HepG2 (cell line): ENCODE results near the gene MAP3K2. TPM values are rescaled to one million over a fixed set of nuclear protein-coding genes. Genes with fewer than 3 reads are reported as not detected.

Source experiments
- AKAP8 ChIP-seq: sonication (generic); formaldehyde crosslinking; IDR thresholded peaks from 2 replicates; pipeline ENCODE4 v1.5.1; 2020; ENCODE audit warnings: mild to moderate bottlenecking, missing genetic modification reagents
- ATF7 ChIP-seq, 2 experiments: fragments of 450-650 bp in 1 of 2; sonication (generic) in 1 of 2; formaldehyde crosslinking in 1 of 2; IDR thresholded peaks; 2 replicates each; pipeline versions ENCODE4 v1.4.0 to v1.6.1; 2016 to 2020; ENCODE audit warnings: antibody characterized with exemption in 1 of 2, mild to moderate bottlenecking in 1 of 2, missing genetic modification reagents in 1 of 2
- HMG20B ChIP-seq: conservative IDR thresholded peaks from 2 replicates; pipeline ENCODE4 v1.6.1; 2016; ENCODE audit warnings: missing genetic modification reagents, missing compliant biosample characterization
- NONO ChIP-seq, 2 experiments: fragments of 450-650 bp in 1 of 2; sonication (generic) in 1 of 2; formaldehyde crosslinking in 1 of 2; IDR thresholded peaks in 1 of 2; conservative IDR thresholded peaks in 1 of 2; 2 replicates each; pipeline versions ENCODE4 v1.6.1 to v1.8.0; 2017 to 2022; ENCODE audit warnings: mild to moderate bottlenecking in 1 of 2, missing genetic modification reagents in 1 of 2, moderate library complexity in 1 of 2
- NRL ChIP-seq: sonication (generic); formaldehyde crosslinking; IDR thresholded peaks from 2 replicates; pipeline ENCODE4 v1.5.0; 2020; ENCODE audit warnings: missing genetic modification reagents, mild to moderate bottlenecking, moderate library complexity, borderline replicate concordance
- POLR2A ChIP-seq, 2 experiments: IDR thresholded peaks; 2 replicates each; pipeline ENCODE4 v1.6.1; 2011; ENCODE audit warnings: low read depth in 2 of 2, low read length in 2 of 2, mild to moderate bottlenecking in 1 of 2, moderate library complexity in 1 of 2; ENCODE audit not compliant: insufficient read depth in 1 of 2
- ZBTB38 ChIP-seq: sonication (generic); formaldehyde crosslinking; IDR thresholded peaks from 2 replicates; pipeline ENCODE4 v1.5.1; 2020; ENCODE audit warnings: mild to moderate bottlenecking, missing genetic modification reagents
- ZFP82 ChIP-seq: sonication (generic); formaldehyde crosslinking; IDR thresholded peaks from 2 replicates; pipeline ENCODE4 v1.5.1; 2020; ENCODE audit warnings: mild to moderate bottlenecking, missing genetic modification reagents, borderline replicate concordance
- ZFY ChIP-seq: sonication (generic); formaldehyde crosslinking; IDR thresholded peaks from 2 replicates; pipeline ENCODE4 v1.4.0; 2020; ENCODE audit warnings: missing genetic modification reagents
- ZKSCAN1 ChIP-seq: fragments of 150-350 bp; IDR thresholded peaks from 2 replicates; pipeline ENCODE4 v1.6.1; 2014; ENCODE audit warnings: low read length
- ZNF460 ChIP-seq: sonication (generic); formaldehyde crosslinking; IDR thresholded peaks from 2 replicates; pipeline ENCODE4 v1.5.1; 2020; ENCODE audit warnings: missing genetic modification reagents, mild to moderate bottlenecking, borderline replicate concordance
- ZNF772 ChIP-seq: sonication (generic); formaldehyde crosslinking; IDR thresholded peaks from 2 replicates; pipeline ENCODE4 v1.5.0; 2020; ENCODE audit warnings: mild to moderate bottlenecking, missing genetic modification reagents
- polyA plus RNA-seq, 8 experiments: library from polyadenylated mRNA; depleted of rRNA in 3 of 8; stranded (reverse) in 7 of 8; unstranded in 1 of 8; fragments of >200 nt; fragmentation: Illumina TruSeq in 4 of 8; extraction: Trizol in 4 of 8; gene quantifications; 2 replicates each; pipeline versions ENCODE4 v1.2.1 to v1.2.3, GENCODE V29; 2011 to 2016; ENCODE audit warnings: low read depth in 4 of 8, missing spikeins in 1 of 8, mixed read lengths in 1 of 8; ENCODE audit not compliant: insufficient read depth in 1 of 8
- total RNA-seq, 5 experiments: library from RNA; depleted of rRNA; stranded (reverse); fragments of >200 nt; fragmentation: Illumina TruSeq; extraction: Trizol; gene quantifications; 2 replicates each; pipeline ENCODE4 v1.2.3, GENCODE V29; 2016; ENCODE audit warnings: low read depth in 1 of 5
- TF ChIP-seq, protein P1 (sequence below): sonication (generic); formaldehyde crosslinking; IDR thresholded peaks from 2 replicates; pipeline ENCODE4 v1.4.0; 2020; ENCODE audit warnings: missing genetic modification reagents
- TF ChIP-seq, protein P2 (sequence below): sonication (generic); formaldehyde crosslinking; IDR thresholded peaks from 2 replicates; pipeline ENCODE4 v1.4.0; 2020; ENCODE audit warnings: missing genetic modification reagents
- TF ChIP-seq, protein P3 (sequence below), 2 experiments: IDR thresholded peaks; 2 replicates each; pipeline ENCODE4 v1.6.1; 2011 to 2012; ENCODE audit warnings: low read length in 2 of 2, borderline replicate concordance in 1 of 2, low read depth in 1 of 2, mild to moderate bottlenecking in 1 of 2, moderate library complexity in 1 of 2

MAP3K2 gene
- total and polyA plus RNA-seq, 2 of the 13 experiments (the other 11 are each of a cell fraction or from before 2014, with no cell fraction given), result 12.2 to 37.2 TPM

DNA sequence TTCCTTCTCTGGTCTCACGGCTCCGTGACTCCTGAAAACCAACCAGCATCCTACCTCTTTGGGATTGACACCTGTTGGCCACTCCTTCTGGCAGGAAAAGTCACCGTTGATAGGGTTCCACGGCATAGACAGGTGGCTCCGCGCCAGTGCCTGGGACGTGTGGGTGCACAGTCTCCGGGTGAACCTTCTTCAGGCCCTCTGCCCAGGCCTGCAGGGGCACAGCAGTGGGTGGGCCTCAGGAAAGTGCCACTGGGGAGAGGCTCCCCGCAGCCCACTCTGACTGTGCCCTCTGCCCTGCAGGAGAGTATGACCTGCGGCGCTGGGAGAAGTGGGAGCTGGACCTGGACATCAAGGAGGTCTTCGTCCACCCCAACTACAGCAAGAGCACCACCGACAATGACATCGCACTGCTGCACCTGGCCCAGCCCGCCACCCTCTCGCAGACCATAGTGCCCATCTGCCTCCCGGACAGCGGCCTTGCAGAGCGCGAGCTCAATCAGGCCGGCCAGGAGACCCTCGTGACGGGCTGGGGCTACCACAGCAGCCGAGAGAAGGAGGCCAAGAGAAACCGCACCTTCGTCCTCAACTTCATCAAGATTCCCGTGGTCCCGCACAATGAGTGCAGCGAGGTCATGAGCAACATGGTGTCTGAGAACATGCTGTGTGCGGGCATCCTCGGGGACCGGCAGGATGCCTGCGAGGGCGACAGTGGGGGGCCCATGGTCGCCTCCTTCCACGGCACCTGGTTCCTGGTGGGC is 40.5 kb upstream of the MAP3K2 start (continued):
- TF ChIP-seq ATF7 (IDR thresholded peaks at IDR 0.05) (no peak), ATF7 (CRISPR knock-in tag; IDR thresholded peaks at IDR 0.05) (no peak), ZNF460 (CRISPR knock-in tag) (no peak), AKAP8 (CRISPR knock-in tag) (peak; percentile 69; the same call in 1 of the 2 replicates), POLR2A (IDR thresholded peaks at IDR 0.05; ENCODE audit: insufficient read depth in 1 of 2, low read depth in 2 of 2, low read length in 2 of 2) (peak in 1 of 2 experiments; percentile 26; a peak in 2 of 4 replicates), ZKSCAN1 (no peak), ZNF772 (CRISPR knock-in tag) (no peak), ZFP82 (CRISPR knock-in tag) (no peak), NRL (CRISPR knock-in tag) (peak; percentile 63; the same call in 1 of the 2 replicates), ZFY (CRISPR knock-in tag) (no peak), HMG20B (CRISPR knock-in tag) (no peak), ZBTB38 (CRISPR knock-in tag) (peak; percentile 60; the same call in 1 of the 2 replicates), NONO (IDR thresholded peaks at IDR 0.05) (no peak), NONO (CRISPR knock-in tag; conservative IDR thresholded peaks at IDR 0.05) (0 out of 2 replicates have a peak, but pooled peaks have one; percentile 52)
- TF ChIP-seq, protein P1, sequence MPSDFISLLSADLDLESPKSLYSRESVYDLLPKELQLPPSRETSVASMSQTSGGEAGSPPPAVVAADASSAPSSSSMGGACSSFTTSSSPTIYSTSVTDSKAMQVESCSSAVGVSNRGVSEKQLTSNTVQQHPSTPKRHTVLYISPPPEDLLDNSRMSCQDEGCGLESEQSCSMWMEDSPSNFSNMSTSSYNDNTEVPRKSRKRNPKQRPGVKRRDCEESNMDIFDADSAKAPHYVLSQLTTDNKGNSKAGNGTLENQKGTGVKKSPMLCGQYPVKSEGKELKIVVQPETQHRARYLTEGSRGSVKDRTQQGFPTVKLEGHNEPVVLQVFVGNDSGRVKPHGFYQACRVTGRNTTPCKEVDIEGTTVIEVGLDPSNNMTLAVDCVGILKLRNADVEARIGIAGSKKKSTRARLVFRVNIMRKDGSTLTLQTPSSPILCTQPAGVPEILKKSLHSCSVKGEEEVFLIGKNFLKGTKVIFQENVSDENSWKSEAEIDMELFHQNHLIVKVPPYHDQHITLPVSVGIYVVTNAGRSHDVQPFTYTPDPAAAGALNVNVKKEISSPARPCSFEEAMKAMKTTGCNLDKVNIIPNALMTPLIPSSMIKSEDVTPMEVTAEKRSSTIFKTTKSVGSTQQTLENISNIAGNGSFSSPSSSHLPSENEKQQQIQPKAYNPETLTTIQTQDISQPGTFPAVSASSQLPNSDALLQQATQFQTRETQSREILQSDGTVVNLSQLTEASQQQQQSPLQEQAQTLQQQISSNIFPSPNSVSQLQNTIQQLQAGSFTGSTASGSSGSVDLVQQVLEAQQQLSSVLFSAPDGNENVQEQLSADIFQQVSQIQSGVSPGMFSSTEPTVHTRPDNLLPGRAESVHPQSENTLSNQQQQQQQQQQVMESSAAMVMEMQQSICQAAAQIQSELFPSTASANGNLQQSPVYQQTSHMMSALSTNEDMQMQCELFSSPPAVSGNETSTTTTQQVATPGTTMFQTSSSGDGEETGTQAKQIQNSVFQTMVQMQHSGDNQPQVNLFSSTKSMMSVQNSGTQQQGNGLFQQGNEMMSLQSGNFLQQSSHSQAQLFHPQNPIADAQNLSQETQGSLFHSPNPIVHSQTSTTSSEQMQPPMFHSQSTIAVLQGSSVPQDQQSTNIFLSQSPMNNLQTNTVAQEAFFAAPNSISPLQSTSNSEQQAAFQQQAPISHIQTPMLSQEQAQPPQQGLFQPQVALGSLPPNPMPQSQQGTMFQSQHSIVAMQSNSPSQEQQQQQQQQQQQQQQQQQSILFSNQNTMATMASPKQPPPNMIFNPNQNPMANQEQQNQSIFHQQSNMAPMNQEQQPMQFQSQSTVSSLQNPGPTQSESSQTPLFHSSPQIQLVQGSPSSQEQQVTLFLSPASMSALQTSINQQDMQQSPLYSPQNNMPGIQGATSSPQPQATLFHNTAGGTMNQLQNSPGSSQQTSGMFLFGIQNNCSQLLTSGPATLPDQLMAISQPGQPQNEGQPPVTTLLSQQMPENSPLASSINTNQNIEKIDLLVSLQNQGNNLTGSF, result no peak
- TF ChIP-seq, protein P2, sequence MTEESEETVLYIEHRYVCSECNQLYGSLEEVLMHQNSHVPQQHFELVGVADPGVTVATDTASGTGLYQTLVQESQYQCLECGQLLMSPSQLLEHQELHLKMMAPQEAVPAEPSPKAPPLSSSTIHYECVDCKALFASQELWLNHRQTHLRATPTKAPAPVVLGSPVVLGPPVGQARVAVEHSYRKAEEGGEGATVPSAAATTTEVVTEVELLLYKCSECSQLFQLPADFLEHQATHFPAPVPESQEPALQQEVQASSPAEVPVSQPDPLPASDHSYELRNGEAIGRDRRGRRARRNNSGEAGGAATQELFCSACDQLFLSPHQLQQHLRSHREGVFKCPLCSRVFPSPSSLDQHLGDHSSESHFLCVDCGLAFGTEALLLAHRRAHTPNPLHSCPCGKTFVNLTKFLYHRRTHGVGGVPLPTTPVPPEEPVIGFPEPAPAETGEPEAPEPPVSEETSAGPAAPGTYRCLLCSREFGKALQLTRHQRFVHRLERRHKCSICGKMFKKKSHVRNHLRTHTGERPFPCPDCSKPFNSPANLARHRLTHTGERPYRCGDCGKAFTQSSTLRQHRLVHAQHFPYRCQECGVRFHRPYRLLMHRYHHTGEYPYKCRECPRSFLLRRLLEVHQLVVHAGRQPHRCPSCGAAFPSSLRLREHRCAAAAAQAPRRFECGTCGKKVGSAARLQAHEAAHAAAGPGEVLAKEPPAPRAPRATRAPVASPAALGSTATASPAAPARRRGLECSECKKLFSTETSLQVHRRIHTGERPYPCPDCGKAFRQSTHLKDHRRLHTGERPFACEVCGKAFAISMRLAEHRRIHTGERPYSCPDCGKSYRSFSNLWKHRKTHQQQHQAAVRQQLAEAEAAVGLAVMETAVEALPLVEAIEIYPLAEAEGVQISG, result no peak
- TF ChIP-seq, protein P3, sequence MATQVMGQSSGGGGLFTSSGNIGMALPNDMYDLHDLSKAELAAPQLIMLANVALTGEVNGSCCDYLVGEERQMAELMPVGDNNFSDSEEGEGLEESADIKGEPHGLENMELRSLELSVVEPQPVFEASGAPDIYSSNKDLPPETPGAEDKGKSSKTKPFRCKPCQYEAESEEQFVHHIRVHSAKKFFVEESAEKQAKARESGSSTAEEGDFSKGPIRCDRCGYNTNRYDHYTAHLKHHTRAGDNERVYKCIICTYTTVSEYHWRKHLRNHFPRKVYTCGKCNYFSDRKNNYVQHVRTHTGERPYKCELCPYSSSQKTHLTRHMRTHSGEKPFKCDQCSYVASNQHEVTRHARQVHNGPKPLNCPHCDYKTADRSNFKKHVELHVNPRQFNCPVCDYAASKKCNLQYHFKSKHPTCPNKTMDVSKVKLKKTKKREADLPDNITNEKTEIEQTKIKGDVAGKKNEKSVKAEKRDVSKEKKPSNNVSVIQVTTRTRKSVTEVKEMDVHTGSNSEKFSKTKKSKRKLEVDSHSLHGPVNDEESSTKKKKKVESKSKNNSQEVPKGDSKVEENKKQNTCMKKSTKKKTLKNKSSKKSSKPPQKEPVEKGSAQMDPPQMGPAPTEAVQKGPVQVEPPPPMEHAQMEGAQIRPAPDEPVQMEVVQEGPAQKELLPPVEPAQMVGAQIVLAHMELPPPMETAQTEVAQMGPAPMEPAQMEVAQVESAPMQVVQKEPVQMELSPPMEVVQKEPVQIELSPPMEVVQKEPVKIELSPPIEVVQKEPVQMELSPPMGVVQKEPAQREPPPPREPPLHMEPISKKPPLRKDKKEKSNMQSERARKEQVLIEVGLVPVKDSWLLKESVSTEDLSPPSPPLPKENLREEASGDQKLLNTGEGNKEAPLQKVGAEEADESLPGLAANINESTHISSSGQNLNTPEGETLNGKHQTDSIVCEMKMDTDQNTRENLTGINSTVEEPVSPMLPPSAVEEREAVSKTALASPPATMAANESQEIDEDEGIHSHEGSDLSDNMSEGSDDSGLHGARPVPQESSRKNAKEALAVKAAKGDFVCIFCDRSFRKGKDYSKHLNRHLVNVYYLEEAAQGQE (IDR thresholded peaks at IDR 0.05; ENCODE audit: borderline replicate concordance in 1 of 2, low read depth in 1 of 2, low read length in 2 of 2), result no peak
